PFSK-1 (cell line): Measurements from ENCODE around the gene SYNE1.

Experiments used
- FOXP2 ChIP-seq: optimal IDR thresholded peaks from 2 replicates; pipeline ENCODE3; 2011; ENCODE audit warnings: borderline replicate concordance, control low read depth, inconsistent platforms; ENCODE audit not compliant: insufficient read depth; ENCODE audit errors: extremely low read length, extremely low read depth
- POLR2AphosphoS5 ChIP-seq: IDR thresholded peaks from 2 replicates; pipeline ENCODE4 v1.6.1; 2012; ENCODE audit warnings: low read depth, mild to moderate bottlenecking, control low read depth, low read length, moderate library complexity
- REST ChIP-seq, 2 experiments: IDR thresholded peaks; 2 replicates each; pipeline versions ENCODE4 v1.6.1 to v1.8.0; 2011 to 2012; ENCODE audit warnings: low read depth in 2 of 2, low read length in 2 of 2, control low read depth in 1 of 2, inconsistent platforms in 1 of 2, mild to moderate bottlenecking in 1 of 2, moderate library complexity in 1 of 2; ENCODE audit not compliant: insufficient read depth in 1 of 2
- SIN3A ChIP-seq: IDR thresholded peaks from 2 replicates; pipeline ENCODE4 v1.6.1; 2012; ENCODE audit warnings: mild to moderate bottlenecking, low read length, moderate library complexity, borderline replicate concordance; ENCODE audit not compliant: insufficient read depth
- TAF1 ChIP-seq: IDR thresholded peaks from 2 replicates; pipeline ENCODE4 v1.6.1; 2012; ENCODE audit warnings: low read length, control low read depth, borderline replicate concordance; ENCODE audit not compliant: insufficient read depth

Gene SYNE1

GRCh38 chr6:152301021-152301764 lies 336.0 kb downstream of the SYNE1 start:
- TF ChIP-seq REST (IDR thresholded peaks at IDR 0.05; ENCODE audit: insufficient read depth in 1 of 2, low read depth in 2 of 2, low read length in 2 of 2) (no peak), POLR2AphosphoS5 (no peak), FOXP2 (no peak), TAF1 (no peak), SIN3A (no peak)

DNA sequence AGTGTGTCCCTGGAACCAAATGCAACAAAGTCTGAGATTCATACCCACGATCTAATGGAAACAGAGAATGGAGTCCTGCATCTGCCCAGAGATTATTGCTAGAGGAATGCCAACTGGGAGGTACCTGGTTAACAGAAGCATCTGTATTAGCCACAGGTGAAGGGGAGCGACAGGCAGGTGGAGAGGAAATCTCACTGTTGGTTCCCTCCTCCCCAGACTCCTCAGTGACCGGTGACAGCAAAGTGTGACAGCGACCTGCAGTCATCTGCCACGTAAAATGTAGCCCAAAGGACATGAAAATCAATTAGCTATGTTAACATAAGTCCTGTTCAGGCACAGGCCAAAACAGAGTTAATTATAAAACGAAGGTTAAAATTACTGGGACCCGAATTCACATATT lies 336.6 kb downstream of the SYNE1 start:
- TF ChIP-seq TAF1: no peak
- no peak for TF ChIP-seq REST (IDR thresholded peaks at IDR 0.05; ENCODE audit: insufficient read depth in 1 of 2, low read depth in 2 of 2, low read length in 2 of 2)
- no peak for TF ChIP-seq SIN3A
- no peak for TF ChIP-seq FOXP2
- TF ChIP-seq POLR2AphosphoS5: no peak

- TF ChIP-seq FOXP2: no peak
- TF ChIP-seq POLR2AphosphoS5: no peak
- TF ChIP-seq REST (IDR thresholded peaks at IDR 0.05; ENCODE audit: insufficient read depth in 1 of 2, low read depth in 2 of 2, low read length in 2 of 2): no peak
- TF ChIP-seq SIN3A: no peak
- no peak for TF ChIP-seq TAF1
These were observed 338.1 kb downstream of the SYNE1 start for GRCh38 chr6:152298848-152299735.

DNA sequence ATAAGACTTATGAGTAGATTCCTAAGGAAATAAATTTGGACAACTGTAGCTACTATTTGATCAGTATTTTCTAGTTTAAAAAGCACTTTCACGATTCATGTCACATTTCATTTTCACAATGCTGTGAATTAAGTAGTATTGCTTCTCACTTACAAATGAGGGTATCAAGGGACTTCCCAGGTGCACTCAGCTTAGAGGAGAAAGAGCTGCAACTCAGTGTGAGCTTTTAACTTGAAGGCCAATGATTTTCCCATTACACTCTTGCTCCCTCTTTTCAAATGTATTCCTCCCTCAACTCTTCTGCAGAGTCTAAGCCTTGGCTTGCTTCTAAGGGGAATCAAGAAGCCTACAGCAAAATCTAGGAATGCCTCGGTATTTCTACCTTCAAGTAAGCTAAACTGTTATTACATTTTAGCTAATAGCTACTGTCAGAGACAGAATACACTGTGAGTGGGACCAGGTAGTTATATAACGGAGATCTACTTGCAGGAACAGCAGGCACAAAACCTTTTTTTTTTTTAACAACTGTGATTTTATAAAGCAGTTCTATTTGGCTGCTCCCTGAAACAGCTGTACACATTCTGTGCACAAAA lies 339.0 kb downstream of the SYNE1 start:
- no peak for TF ChIP-seq REST (IDR thresholded peaks at IDR 0.05; ENCODE audit: insufficient read depth in 1 of 2, low read depth in 2 of 2, low read length in 2 of 2)
- no peak for TF ChIP-seq SIN3A
- no peak for TF ChIP-seq FOXP2
- TF ChIP-seq POLR2AphosphoS5: no peak
- TF ChIP-seq TAF1: no peak
